LNCaP clone FGC (cell line): Measurements from ENCODE around the gene MC3R.

Experiments used
- DNase-seq: peaks from one replicate; pipeline ENCODE4 v3.0.0-alpha.2; 2011; ENCODE audit warnings: low read depth
- H3K4me3 ChIP-seq: 2 replicates; pipeline ENCODE4 v1.5.1; 2011; ENCODE audit warnings: mild to moderate bottlenecking, low read depth, low read length, control low read depth
- TF ChIP-seq, protein P1 (sequence below): IDR thresholded peaks from 2 replicates; pipeline ENCODE4 v1.5.1; 2012; ENCODE audit warnings: mild to moderate bottlenecking; ENCODE audit not compliant: control insufficient read depth, insufficient read depth; ENCODE audit errors: extremely low read depth

The MC3R gene

GRCh38 chr20:56222201-56222600, 26.3 kb upstream of the MC3R start:
- H3K4me3 ChIP-seq: no peak overlapping the region
- TF ChIP-seq, protein P1, sequence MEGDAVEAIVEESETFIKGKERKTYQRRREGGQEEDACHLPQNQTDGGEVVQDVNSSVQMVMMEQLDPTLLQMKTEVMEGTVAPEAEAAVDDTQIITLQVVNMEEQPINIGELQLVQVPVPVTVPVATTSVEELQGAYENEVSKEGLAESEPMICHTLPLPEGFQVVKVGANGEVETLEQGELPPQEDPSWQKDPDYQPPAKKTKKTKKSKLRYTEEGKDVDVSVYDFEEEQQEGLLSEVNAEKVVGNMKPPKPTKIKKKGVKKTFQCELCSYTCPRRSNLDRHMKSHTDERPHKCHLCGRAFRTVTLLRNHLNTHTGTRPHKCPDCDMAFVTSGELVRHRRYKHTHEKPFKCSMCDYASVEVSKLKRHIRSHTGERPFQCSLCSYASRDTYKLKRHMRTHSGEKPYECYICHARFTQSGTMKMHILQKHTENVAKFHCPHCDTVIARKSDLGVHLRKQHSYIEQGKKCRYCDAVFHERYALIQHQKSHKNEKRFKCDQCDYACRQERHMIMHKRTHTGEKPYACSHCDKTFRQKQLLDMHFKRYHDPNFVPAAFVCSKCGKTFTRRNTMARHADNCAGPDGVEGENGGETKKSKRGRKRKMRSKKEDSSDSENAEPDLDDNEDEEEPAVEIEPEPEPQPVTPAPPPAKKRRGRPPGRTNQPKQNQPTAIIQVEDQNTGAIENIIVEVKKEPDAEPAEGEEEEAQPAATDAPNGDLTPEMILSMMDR: no peak
- no peak for DNase-seq

DNA sequence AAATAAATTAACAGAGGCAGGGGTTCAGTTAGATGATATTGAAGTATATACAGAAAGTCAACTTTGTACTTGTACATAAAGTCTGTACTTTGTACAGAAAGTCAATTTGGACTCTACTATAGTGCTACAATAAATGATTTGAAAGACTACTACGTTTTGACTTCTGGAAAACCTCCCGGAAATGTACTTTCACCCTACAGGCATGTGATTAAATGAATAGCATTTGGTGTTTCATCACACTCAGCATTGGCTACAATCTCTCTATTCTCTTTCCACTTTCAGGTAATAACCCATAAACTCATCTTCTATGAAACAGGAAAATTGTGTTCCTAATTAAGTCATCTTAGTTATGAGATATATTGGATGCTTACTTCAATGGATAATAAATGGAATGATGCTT, 25.6 kb upstream of the MC3R start:
- TF ChIP-seq, protein P1: no peak
- no peak overlapping the region for H3K4me3 ChIP-seq
- no peak for DNase-seq

DNA sequence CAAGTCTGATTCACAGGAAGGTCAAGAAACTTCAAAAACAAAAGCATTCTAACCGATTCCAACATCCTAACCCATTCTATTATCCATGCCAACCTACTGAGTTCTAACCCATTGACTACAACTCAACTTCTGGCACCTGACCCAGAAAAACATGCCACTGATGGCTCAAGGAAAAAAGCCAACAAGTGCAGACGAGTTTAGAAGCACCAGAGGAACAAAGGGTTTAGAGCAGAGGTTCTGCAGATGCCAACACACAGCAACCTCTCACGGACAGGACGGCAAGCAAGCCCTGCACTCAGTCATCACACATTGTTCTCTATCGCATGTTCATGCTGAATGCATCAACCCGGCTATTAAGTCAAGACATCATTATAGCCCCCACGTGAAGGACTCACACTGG, 25.2 kb upstream of the MC3R start:
- TF ChIP-seq, protein P1: no peak
- no peak for DNase-seq
- no peak overlapping the region for H3K4me3 ChIP-seq

GRCh38 chr20:56228021-56228420, 20.5 kb upstream of the MC3R start:
- TF ChIP-seq, protein P1: no peak
- H3K4me3 ChIP-seq: no peak overlapping the region
- no peak for DNase-seq

DNA sequence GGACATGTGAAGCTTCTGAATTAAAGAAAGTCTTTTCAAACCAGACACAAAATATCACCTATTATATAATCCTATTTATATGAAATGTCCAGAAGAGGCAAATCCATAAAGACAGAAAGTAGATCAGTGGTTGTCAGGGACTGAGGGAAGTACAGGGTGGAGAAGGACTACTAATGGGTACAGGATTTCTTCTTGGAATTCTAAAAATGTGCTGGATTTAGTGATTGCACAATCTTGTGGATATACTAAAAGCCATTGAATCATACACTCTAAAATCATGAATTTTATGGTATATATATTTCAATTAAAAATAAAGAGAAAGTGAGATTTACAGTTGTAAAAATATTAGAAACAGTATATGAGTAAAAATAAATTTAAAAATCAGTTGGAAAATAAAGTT, 18.7 kb upstream of the MC3R start:
- TF ChIP-seq, protein P1: no peak
- DNase-seq: no peak
- H3K4me3 ChIP-seq: no peak overlapping the region

GRCh38 chr20:56234110-56234509, 14.4 kb upstream of the MC3R start:
- DNase-seq: no peak
- H3K4me3 ChIP-seq: no peak overlapping the region
- TF ChIP-seq, protein P1: no peak

DNA sequence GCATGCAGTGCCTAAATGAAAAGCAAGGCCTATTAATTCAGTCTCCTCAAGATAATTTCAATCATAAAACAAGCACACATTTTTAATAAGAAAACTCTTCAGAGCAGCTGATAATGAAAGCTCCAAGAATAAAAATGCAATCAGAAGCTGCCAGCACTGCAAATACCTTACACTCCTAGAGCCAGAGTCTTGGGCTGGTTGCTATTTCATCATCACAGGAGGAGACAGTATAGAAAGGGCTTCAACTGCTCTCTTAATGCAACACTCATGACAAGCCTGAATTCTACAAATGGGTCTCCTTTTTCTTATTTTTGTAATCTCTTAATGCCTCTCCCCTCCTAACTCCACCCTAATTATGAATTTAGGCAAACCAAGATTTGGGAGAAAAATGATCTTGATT, 11.2 kb upstream of the MC3R start:
- DNase-seq: no peak
- TF ChIP-seq, protein P1: no peak
- no peak overlapping the region for H3K4me3 ChIP-seq
